C4-2B (cell line): Measurements from ENCODE around the gene CEBPE.

Experiments
- ZFX ChIP-seq: fragments of 450-650 bp; IDR thresholded peaks from 2 replicates; pipeline ENCODE4 v1.6.1; 2017
- TF ChIP-seq, protein P1 (sequence below): fragments of 450-650 bp; conservative IDR thresholded peaks from 2 replicates; pipeline ENCODE4 v1.5.1; 2017; ENCODE audit warnings: mild to moderate bottlenecking

DNA sequence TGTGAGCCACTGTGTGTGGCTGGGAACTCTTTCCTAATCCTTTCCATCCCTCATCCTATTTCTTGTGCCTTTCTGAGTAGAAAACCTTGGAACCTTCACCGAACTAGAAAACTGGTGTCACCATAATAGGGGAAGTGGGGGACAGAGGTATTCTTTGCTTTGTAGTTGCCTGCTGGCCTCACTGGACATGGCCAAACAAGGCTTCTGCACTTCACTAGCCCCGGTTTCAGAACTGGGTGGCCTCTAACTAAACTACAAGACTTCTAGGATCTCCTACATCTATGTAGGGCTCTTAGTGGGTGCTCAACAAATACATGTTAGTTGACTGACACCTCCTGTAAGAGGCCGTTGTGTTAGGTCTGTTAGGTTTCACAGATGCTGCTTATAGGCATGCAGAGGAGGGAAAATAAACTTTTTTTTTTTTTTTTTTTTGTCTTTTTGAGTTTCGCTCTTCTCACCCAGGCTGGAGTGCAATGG, 13.7 kb downstream of the CEBPE start:
- TF ChIP-seq, protein P1, sequence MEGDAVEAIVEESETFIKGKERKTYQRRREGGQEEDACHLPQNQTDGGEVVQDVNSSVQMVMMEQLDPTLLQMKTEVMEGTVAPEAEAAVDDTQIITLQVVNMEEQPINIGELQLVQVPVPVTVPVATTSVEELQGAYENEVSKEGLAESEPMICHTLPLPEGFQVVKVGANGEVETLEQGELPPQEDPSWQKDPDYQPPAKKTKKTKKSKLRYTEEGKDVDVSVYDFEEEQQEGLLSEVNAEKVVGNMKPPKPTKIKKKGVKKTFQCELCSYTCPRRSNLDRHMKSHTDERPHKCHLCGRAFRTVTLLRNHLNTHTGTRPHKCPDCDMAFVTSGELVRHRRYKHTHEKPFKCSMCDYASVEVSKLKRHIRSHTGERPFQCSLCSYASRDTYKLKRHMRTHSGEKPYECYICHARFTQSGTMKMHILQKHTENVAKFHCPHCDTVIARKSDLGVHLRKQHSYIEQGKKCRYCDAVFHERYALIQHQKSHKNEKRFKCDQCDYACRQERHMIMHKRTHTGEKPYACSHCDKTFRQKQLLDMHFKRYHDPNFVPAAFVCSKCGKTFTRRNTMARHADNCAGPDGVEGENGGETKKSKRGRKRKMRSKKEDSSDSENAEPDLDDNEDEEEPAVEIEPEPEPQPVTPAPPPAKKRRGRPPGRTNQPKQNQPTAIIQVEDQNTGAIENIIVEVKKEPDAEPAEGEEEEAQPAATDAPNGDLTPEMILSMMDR: no peak
- TF ChIP-seq ZFX: no peak
